H54 (cell line): ENCODE measurements around the gene CD99L2.
"Not testable (repeated sequence)": the region's sequence is repeated elsewhere in the genome, so short reads cannot be mapped to it uniquely, and the experiment has no call there.

ENCODE experiments used
- DNase-seq: peaks from one replicate; pipeline ENCODE4 v3.0.0; 2011; ENCODE audit warnings: low spot score, mixed read lengths; ENCODE audit not compliant: insufficient read length
- FAIRE-seq: peaks from 3 replicates; lab custom pipeline; 2011; peaks lifted over from hg19 to GRCh38; lab: Jason Lieb, UNC
- POLR2A ChIP-seq: IDR thresholded peaks from 2 replicates; pipeline ENCODE4 v1.6.1; 2011; ENCODE audit warnings: low read depth, mild to moderate bottlenecking, low read length

The CD99L2 gene

DNA sequence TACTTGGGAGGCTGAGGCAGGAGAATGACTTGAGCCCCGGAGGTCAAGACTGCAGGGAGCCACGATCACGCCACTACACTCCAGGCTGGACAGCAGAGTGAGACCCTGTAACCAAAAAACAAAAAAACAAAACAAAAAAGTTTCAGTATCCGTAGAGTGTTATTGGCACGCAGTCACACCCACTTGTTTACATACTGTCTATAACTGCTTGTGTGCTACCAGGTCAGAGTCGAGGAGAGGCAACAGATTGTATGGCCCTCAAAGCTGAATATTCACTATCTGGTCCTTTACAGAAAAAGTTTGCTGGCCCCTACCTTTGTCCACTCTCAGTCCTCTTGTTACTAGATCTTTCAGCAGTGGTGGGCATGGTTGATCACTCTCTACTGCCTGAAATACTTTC, 8.2 kb upstream of the CD99L2 start:
- no peak for FAIRE-seq
- no peak for DNase-seq
- no peak for TF ChIP-seq POLR2A

DNA sequence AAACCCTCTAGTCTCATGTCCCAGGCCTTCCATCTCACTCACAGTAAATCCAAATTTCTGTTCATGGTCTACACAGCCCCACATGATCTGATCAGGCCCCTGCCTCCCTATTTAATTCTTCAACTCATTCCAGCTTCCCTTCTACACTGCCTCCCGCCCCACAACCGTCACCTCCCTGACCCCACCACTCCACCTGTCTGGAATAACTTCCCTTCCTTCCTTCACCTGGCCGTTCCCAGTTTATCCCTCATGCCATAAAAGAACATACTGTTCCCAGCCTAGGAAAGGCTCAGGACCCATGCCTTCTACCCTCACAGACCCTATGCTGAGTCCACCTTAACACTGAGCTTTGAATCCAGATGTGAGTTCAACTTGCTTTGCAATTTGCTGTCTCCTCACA, 6.8 kb upstream of the CD99L2 start:
- TF ChIP-seq POLR2A: no peak
- DNase-seq (no peak), FAIRE-seq (no peak)

DNA sequence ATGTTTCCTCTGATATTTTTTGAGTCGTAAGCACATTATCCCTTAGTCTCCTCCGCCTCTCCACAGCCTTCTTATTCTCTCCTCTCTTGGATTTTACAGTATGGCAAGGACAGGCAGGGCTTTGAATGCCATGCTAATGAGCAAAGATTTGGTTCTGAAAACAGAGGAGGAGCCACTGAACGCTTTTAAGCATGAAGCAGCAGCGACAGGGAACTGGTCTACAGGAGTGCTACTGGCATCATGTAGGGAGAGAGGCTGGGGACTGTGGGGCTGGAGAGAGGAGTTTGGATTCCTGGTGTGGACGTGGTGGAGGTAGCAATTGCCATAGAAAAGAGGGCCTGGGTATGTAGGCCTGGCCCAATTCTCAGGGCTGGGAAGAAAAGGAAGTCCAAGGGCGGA, 4.6 kb upstream of the CD99L2 start:
- FAIRE-seq: no peak
- no peak for TF ChIP-seq POLR2A
- DNase-seq: no peak

DNA sequence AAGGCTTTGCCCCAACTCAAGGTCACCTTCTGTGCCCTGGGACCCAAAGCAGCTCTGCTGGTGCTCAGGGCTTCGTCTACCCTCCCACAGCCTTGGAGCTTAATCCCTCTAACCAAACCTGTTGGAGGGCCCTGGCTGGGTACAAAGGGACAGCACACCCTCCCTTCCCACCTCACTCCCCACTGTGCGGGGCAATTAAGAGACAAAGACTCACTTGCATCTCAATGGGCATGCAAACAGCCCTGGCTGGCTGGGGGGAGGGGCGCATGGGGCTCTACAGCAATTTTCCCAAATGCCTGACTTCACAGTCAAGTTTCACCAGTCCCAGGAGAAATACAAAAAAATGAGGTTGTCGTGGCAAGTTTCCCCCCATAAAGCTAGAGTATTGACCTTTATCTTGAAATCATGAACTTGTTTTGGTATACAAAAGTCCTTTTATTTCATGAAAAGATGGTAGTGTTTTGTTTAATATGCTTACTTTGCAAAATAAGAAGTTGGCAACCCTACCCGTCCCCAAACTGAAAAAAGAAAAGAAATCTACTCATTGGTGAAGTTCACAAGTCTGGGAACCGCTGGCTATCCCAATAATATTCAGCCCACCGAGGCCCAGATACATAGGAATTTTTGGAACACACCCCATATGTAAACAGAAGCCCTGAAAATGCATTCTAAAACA, 4.1 kb upstream of the CD99L2 start:
- DNase-seq: no peak
- no peak for FAIRE-seq
- no peak for TF ChIP-seq POLR2A

DNA sequence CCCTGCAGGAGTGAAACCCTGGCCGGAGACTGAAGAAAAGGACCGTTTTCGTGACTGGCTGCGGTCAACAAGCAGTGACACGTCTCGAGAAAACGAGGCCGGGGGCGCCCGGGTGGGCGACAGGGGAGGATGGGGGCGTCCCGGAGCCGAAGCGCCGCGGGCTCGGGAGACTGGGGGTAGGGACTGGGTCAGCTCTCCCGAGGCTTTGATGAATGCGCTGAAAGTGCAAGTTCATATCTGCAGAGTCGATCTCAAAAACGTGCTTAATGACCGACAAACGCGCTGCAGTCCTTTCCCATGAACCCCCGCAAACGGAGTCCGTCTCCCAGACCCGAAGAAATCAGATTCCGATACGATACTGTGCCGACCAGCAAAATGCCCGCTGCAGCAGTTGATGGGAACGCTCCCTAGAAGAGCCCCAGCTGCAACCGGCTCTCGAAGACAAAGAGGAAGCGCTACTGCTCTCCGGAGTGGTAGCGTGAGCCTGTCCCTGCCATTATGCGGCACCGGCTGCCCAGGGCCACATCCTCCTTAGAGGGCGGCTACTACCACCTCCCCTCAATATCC, 806 bp upstream of the CD99L2 start:
- no peak for DNase-seq
- no peak for FAIRE-seq
- no peak for TF ChIP-seq POLR2A

DNA sequence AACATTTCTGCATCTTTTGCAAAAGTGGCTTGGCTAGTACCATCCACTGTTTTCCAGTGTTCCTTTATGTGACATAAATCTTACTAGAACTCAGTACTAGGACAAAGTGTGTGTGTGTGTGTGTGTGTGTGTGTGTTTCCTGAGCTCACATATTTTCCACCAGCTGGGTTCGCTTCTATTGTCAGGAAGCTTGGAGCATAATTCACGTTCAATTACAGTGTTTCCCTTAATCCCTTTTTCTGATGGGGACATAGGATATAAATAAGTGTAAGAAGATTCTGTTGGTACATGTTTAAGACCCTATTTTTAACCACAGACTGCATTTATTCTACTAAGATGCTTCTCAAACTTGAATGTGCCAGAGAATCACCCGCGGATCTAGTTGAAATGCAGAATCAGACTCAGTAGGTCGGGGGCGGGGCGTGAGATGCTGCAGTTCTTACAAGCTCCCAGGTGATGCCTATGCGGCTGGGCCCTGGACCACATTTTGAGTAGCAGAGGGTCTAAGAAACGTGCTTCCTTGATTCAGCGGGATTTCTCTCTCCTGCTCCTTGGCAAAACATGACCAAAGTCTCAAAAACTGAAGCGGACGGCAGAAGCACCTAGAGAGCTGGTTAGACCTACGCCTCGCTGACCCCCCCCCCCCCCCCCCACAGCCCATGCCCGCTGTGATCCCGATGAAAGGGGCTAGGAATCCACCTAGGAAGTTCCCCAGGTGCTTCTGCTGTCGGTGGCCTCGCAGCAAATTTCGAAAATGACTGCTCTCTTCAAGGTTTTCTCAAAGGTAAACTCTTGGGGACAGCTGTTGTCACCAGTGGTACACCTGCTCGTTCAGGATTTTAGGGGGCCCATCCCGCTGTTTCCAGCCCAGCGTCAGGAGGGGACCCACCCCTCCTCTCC, 797 bp downstream of the CD99L2 start:
- DNase-seq (no peak), FAIRE-seq (no peak)
- no peak for TF ChIP-seq POLR2A

DNA sequence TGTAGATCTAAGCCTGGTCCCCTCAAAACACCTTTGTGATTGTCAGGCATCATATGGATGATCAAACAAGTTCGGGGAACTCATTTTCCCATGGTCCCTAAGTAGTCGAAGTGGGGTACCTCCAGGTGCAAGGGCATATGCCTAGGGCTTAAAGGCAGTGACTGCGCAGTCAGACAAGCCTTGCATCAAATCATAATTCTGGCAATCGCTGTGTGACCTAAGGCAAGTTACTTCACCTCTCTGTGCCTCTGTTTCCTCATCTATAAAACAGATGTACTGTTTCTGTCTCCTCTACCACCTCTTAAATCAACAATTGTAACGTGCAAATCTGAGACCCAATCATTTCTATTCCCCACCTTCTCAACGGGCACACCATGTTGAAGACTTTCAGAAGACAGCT, 1.8 kb downstream of the CD99L2 start:
- DNase-seq: no peak
- FAIRE-seq: no peak
- no peak for TF ChIP-seq POLR2A

DNA sequence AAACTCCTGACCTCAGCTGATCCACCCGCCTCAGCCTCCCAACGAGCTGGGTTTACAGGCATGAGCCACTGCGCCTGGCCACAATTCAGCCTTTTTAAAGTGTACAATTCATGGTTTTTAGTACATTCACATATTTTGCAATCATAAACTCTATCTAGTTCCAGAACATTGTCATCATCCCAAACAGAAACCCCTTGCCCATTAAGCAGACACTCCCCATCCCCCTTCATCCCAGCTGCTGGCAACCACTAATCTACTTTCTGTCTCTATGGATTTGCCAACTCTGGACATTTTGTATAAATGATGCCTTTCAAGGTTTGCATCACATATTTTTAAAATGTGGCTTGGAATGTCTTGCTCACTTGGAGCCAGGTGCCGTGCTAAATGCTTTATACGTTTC, 4.5 kb downstream of the CD99L2 start:
- DNase-seq (no peak), FAIRE-seq (no peak)
- TF ChIP-seq POLR2A: no peak

DNA sequence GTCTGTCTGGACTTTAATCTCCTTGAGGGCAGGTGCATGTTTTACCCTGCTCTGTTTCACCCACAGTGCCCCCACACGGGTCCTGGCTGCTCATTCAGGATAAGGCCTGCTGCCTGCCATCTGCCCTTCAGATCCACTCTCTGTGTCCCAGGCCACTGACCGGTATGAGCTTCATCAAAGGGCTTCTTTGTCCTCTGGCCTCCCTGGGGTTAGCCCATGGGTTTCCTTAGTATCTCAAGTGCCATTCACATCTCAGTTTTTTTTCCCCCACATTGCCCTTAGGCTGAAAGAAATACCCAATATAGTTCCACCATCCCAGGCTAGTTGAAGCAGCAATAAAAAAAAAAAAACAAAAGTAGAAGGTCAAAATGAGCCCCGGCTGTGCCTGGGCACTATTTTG, 9.3 kb downstream of the CD99L2 start:
- FAIRE-seq: no peak
- TF ChIP-seq POLR2A: no peak

DNA sequence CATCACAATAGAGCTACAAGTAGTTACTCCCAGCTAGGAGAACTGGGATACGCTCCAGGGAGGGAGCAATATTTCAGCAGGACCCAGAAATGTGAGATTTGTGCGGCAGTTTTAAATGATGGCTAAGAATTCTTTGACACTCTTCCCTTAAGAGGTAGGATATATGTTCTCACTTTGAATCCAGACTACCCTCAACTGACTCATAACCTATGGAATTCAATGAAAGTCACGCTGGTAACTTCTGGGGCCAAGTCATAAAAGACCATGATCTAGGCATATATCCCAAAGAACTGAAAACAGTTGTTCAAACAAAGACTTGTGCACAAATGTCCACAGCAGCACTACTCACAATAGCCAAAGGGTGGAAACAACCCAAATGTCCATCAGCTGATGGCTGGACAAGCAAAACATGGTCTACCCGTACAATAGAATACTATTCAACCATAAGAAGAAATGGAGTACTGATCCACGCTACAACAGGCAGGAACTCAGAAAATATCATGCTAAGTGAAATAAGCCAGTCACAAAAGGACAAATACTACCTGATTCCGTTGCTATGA, 10.5 kb downstream of the CD99L2 start:
- DNase-seq (no peak), FAIRE-seq (no peak)
- TF ChIP-seq POLR2A: no peak

More for the DNA sequence above, 9.3 kb downstream of the CD99L2 start:
- DNase-seq: no peak

DNA sequence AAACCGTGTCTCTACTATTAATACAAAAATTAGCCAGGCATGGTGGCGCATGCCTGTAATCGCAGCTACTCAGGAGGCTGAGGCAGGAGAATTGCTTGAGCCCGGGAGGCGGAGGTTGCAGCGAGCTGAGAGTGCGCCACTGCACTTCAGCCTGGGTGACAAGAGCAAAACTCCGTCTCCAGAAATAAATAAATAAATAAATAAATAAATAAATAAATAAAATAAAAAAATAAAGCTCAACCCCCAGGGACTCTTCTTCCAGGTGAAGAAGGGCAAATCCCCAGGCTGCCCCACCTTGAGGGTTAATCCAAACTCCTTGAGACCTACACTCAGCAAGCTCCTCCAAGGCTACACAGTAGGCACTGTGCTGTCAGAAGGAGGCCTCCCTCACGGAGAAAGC, 11.2 kb downstream of the CD99L2 start:
- not testable (repeated sequence) for FAIRE-seq, DNase-seq

DNA sequence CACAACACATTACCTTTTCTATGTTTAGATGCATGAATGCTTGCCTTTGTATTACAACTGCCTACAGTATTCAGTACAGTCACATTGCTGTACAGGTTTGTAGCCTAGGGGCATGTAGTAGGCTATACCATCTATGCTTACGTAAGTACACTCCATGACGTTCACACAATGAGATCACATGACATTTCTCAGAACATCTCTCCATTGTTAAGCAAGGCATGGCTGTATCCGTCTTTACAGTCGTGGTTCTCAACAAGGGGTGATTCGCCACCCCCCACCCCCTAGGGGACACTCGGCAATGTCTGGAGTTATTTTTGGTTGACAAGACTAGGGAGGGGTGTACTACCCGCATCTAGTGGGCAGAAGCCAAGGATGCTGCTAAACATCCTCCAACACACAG, 12.1 kb downstream of the CD99L2 start:
- no peak for TF ChIP-seq POLR2A
- no peak for FAIRE-seq
- DNase-seq: no peak

DNA sequence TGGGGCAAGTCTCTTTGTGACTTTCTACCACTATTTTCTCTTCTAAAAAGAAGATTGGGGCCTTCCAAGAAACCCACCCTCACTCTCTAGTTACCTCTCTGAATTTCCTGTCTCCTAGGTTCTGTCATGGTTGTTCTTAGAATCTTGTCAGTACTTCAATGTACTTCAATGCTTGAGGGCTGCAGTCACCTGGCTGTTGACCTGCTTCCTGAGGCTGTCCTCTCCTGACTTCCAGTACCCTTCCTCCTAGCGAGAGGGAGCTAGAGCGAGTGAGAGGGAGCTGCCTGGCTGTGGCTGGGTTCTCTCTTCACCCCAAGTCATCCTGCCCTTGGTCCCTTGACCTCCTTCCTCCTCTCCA, 17.7 kb downstream of the CD99L2 start:
- DNase-seq: no peak
- FAIRE-seq: no peak
- no peak for TF ChIP-seq POLR2A

DNA sequence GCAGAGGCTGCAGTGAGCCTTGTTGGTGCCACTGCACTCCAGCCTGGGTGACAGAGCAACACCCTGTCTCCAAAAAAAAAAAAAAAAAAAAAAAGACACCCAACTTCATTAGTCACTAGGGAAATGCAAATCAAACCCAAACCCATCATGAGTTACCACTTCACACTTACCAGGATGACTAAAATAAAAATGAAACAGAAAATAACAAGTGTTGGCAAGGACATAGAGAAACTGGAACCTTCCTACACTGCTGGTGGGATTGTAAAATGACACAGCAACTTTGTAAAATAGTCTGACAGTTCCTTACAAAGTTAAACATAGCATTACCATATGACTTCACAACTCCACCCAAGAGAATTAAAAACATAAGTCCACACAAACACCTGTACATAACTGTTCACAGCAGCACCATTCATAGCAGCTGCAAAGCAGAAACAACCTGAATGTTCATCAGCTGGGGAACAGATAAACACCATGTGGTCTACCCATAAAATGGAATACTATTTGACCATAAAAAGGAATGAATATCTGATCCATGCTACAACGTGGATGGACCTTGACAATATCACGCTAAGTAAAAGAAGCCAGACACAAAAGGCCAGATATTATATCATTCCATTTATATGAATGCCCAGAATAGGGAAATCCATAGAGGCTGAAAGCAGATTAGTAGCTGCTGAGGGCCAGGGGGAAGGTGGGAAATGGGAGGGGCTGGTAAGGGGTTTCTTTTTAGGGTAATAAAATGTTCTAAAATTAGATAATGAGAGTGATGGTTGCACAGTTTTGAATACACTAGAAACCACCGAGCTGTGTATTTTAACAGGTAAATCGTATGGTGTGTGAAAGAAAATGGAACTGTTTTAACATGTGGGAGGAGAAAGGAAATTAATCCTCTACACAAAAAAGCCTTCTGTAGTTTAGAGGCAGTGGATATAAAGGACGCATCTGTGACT, 18.3 kb downstream of the CD99L2 start:
- TF ChIP-seq POLR2A: no peak
- FAIRE-seq: no peak

DNA sequence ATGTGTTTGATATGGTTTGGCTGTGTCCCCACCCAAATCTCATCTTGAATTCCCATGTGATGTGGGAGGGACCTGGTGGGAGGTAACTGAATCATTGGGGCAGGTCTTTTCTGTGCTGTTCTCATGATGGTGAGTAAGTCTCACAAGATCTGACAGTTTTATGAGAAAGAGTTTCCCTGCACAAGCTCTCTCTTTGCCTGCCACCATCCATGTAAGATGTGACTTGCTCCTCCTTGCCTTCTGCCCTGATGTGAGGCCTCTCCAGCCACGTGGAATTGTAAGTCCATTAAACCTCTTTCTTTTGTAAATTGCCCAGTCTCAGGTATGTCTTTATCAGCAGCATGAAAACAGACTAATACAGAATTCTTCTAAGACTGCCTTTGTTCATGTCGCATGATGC, 22.8 kb downstream of the CD99L2 start:
- FAIRE-seq: not testable (repeated sequence)

More for the DNA sequence above, 18.3 kb downstream of the CD99L2 start:
- no peak for DNase-seq

More for the DNA sequence above, 22.8 kb downstream of the CD99L2 start:
- DNase-seq: not testable (repeated sequence)
